Right lobe of liver (tissue), 4 donors: Measurements from ENCODE around the gene PSG3.
"Not testable (repeated sequence)": the region's sequence is repeated elsewhere in the genome, so short reads cannot be mapped to it uniquely, and the experiment has no call there.

Source experiments
- POLR2A ChIP-seq: fragments of 450-650 bp; IDR thresholded peaks from one replicate; pipeline ENCODE4 v1.6.1; 2017; ENCODE audit warnings: antibody characterized with exemption, mild to moderate bottlenecking
- TF ChIP-seq, protein P1 (sequence below), 4 donors: fragments of 200-600 bp in 3 of 4; fragments of 450-650 bp in 1 of 4; IDR thresholded peaks; one replicate each; pipeline versions ENCODE4 v1.5.1 to v1.8.0; 2016 to 2022; ENCODE audit warnings: antibody characterized with exemption in 4 of 4, mild to moderate bottlenecking in 2 of 4
- donor health status: DM: no; HTN: no; CAD: no.
- donor health status: DM: no; HTN: no; CAD: no.
- donor health status: DM: no; HTN: yes; CAD: no.

DNA sequence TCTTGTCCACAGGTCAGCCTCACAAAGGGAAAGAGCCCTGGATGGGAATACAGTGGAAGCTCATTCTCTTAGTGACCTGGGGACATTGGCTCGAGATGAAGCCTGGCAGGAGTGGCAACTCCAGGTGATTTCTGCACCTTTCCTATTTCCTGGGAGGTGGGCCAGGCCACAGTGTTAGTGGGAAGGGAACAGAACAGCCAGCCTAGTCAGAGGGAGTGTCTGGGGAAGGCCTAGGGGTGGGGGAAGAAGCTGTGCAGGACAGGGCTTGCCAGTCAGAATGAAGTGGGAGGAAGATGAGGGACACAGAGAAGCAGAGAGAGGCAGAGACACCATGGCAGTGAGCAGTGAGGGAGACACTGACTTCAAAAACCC, 21.6 kb upstream of the PSG3 start:
- TF ChIP-seq, protein P1, sequence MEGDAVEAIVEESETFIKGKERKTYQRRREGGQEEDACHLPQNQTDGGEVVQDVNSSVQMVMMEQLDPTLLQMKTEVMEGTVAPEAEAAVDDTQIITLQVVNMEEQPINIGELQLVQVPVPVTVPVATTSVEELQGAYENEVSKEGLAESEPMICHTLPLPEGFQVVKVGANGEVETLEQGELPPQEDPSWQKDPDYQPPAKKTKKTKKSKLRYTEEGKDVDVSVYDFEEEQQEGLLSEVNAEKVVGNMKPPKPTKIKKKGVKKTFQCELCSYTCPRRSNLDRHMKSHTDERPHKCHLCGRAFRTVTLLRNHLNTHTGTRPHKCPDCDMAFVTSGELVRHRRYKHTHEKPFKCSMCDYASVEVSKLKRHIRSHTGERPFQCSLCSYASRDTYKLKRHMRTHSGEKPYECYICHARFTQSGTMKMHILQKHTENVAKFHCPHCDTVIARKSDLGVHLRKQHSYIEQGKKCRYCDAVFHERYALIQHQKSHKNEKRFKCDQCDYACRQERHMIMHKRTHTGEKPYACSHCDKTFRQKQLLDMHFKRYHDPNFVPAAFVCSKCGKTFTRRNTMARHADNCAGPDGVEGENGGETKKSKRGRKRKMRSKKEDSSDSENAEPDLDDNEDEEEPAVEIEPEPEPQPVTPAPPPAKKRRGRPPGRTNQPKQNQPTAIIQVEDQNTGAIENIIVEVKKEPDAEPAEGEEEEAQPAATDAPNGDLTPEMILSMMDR (IDR thresholded peaks at IDR 0.05): not testable (repeated sequence)
- not testable (repeated sequence) for TF ChIP-seq POLR2A
